Effector CD4-positive, alpha-beta T cell (primary cell): ENCODE results near the gene NXPE1. TPM values are rescaled to one million over a fixed set of nuclear protein-coding genes. Genes with fewer than 3 reads are reported as not detected.
"Not testable (repeated sequence)": the region's sequence is repeated elsewhere in the genome, so short reads cannot be mapped to it uniquely, and the experiment has no call there.

ENCODE experiments used
- DNase-seq: peaks from one replicate; pipeline ENCODE4 v3.0.0-alpha.2; 2020
- total RNA-seq: gene quantifications from one replicate; lab custom pipeline; 2026; lab: John Stamatoyannopoulos, UW

NXPE1 gene
- not detected for total RNA-seq

DNA sequence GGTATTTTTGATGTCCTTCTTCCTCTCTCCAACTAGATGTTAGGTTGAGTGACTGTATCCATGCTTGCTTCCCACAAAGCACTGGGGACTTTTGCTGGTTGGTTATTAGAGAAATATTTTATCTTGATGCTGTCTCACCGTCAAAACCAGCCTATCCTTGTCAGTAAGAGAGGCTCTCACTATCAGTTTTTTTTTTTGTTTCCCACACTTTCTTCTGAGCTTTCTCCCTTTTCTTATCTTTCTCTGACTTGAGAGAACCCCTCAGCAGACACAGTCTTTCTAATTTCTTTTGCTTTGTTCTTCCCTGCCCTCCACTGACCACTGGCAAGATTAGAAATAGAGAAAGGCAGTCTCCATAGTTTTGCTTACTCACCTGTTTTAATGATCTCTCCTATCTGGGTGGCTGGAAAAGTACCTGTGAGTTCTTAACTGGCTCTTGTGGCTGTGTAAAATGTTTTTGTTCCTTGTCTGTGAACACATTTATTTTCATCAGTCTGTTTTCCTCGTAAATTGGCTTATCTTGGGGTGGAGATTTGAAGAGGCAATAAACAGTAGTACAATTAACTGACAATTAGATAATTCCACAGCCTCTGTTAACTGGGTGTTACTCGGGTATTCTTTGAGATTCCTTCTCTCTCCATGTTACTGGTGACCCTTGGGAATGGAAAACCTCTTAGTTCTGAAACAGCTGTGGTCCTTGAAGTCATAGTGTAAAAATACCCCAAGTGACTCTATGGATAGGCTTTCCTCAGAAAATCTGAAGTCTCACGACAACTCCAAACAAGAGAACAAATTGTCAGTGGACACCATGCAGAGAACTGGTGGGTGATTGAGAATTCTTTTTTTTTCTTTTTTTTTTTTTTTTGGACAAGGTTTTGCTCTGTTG is at the start of gene NXPE1:
NXPE1 (minus strand) TSS at position 457 of the 886 bp plus-strand sequence. CDS start 8,680 bp downstream, outside the sequence.
- DNase-seq = no peak

DNA sequence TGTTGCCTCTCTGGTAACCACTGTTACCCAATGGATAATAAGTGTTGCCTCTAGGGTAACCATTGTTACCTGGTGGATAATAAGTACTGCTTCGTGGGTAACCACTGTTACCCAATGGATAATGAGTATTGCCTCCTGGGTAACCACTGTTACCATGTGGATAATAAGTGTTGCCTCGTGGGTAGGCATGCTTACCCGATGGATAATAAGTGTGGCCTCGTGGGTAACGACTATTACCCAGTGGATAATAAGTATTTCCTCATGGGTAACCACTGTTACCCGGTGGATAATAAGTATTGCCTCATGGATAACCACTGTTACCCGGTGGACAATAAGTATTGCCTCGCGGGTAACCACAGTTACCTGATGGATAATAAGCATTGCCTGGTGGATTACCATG is 49.7 kb upstream of the NXPE1 start:
- DNase-seq = no peak

DNA sequence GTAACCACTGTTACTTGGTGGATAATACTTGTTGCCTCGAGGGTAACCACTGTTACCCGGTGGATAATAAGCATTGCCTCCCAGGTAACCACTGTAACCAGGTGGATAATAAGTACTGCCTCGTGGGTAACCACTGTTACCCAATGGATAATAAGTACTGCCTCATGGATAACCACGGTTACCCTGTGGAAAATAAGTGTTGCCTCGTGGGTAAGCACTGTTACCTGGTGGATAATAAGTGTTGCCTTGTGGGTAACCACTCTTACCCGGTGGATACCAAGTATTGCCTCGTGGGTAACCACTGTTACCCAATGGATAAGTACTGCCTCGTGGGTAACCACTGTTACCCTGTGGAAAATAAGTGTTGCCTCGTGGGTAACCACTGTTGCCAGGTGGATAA is 48.9 kb upstream of the NXPE1 start:
- not testable (repeated sequence) for DNase-seq

DNA sequence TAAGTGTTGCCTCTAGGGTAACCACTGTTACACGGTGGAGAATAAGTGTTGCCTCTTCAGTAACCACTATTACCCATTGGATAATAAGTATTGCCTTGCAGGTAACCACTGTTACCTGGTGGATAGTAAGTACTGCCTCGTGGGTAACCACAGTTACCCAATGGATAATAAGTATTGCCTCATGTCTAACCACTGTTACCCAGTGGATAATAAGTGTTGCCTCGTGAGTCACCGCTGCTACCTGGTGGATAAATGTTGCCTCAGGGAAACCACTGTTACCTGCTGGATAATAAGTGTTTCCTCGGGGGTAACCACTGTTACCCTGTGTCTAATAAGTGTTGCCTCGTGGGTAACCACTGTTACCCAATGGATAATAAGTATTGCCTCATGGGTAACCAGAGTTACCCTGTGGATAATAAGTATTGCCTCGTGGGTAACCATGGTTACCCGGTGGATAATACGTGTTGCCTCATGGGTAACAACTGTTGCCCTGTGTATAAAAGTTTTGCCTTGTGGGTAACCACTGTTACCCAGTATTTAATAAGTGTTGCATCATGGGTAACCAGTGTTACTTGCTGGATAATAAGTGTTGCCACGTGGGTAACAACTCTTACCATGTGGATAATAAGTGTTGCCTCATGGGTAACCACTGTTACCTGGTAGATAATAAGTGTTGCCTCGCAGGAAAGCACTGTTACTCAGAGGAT is 48.2 kb upstream of the NXPE1 start:
- no peak for DNase-seq

DNA sequence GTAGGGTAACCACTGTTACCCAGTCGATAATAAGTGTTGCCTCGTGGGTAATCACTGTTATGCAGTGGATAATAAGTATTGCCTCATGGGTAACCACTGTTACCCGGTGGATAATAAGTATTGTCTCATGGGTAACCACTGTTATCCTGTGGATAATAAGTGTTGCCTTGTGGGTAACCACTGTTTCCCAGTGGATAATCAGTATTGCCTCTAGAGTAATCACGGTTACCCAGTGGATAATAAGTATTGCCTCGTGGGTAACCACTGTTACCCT is 47.1 kb upstream of the NXPE1 start:
- not testable (repeated sequence) for DNase-seq

DNA sequence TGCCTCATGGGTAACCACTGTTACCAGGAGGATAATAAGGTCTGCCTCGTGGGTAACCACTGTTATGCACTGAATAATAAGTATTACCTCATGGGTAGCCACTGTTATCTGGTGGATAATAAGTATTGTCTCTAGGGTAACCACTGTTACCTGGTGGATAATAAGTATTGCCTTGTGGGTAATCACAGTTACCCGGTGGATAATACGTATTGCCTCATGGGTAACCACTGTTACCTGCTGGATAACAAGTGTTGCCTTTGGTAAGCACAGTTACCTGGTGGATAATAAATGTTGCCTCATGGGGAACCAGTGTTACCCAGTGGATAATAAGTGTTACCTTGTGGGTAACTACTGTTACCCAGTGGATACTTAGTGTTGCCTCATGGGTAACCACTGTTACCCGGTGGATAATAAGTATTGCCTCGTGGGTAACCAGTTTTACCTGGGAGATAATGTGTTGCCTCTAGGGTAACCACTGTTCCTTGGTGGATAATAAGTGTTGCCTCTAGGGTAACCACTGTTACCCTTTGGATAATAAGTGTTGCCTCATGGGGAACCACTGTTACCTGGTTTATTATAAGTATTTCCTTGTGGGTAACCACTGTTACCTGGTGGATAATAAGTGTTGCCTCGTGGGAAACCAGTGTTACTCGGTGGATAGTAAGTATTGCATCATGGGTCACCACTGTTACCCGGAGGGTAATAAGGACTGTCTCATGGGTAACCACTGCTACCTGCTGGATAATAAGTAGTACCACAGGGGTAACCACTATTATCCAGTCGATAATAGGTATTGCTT is 46.5 kb upstream of the NXPE1 start:
- no peak for DNase-seq

DNA sequence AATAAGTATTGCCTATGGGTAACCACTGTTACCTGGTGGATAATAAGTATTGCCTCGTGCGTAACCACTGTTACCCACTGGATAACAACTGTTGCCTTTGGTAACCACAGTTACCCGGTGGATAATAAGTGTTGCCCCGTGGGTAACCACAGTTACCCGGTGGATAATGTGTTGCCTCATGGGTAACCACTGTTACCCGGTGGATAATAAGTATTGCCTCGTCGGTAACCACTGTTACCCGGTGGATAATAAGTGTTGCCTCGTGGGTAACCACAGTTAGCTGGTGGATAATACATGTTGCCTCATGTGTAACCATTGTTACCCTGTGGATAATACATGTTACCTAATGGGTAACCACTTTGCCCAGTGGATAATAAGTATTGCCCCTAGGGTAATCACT is 45.7 kb upstream of the NXPE1 start:
- DNase-seq = no peak

DNA sequence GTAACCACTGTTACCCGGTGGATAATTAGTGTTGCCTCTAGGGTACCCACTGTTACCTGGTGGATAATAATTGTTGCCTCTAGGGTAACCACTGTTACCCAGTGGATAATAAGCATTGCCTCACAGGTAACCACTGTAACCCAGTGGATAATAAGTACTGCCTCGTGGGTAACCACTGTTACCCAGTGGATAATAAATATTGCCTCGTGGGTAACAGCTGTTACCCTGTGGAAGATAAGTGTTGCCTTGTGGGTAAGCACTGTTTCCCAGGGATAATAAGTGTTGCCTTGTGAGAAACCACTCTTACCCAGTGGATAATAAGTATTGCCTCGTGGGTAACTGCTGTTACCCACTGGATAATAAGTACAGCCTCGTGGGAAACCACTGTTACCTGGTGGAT is 45.2 kb upstream of the NXPE1 start:
- no peak for DNase-seq

DNA sequence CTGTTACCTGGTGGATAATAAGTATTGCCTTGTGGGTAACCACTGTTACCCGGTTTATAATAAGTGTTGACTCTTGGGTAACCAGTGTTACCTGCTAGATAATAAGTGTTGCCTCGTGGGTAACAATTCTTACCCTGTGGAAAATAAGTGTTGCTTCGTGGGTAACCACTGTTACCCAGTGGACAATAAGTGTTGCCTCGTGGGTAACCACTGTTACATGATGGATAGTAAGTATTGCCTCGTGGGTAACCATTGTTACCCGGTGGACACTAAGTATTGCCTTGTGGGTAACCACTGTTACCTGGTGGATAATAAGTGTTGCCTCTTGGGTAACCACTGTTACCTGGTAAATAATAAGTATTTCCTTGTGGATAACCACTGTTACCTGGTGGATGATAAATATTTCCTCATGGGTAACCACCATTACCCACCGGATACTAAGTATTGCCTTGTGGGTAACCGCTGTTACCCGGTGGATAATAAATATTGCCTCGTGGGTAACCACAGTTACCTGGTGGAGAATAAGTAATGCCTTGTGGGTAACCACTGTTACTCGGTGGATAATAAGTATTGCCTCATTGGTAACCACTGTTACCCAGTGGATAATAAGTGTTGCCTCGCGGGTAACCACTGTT is 44.6 kb upstream of the NXPE1 start:
- DNase-seq = no peak

DNA sequence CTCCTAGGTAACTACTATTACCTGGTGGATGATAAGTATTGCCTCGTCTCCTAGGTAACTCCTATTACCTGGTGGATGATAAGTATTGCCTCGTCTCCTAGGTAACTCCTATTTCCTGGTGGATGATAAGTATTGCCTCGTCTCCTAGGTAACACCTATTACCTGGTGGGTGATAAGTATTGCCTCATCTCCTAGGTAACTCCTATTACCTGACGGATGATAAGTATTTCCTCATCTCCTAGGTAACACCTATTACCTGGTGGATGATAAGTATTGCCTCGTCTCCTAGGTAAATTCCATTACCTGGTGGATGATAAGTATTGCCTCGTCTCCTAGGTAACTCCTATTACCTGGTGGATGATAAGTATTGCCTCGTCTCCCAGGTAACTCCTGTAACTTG is 43.5 kb upstream of the NXPE1 start:
- not testable (repeated sequence) for DNase-seq

DNA sequence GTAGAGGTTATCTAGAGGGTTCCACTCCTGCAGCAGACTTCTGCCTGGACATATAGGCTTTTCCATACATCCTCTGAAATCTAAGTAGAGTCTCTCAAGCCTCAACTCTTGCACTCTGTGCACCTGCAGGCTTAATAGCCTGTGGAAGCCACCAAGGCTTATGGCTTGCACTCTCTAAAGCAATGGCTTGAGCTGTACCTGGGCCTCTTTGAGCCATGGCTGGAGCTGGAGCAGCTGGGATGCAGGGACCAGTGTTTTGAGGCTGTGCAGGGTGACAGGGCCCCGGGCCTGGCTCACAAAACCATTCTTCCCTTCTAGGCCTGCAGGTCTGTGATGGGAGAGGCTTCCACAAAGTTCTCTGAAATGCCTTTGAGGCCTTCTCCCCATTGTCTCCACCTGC is 38.8 kb upstream of the NXPE1 start:
- DNase-seq = no peak

DNA sequence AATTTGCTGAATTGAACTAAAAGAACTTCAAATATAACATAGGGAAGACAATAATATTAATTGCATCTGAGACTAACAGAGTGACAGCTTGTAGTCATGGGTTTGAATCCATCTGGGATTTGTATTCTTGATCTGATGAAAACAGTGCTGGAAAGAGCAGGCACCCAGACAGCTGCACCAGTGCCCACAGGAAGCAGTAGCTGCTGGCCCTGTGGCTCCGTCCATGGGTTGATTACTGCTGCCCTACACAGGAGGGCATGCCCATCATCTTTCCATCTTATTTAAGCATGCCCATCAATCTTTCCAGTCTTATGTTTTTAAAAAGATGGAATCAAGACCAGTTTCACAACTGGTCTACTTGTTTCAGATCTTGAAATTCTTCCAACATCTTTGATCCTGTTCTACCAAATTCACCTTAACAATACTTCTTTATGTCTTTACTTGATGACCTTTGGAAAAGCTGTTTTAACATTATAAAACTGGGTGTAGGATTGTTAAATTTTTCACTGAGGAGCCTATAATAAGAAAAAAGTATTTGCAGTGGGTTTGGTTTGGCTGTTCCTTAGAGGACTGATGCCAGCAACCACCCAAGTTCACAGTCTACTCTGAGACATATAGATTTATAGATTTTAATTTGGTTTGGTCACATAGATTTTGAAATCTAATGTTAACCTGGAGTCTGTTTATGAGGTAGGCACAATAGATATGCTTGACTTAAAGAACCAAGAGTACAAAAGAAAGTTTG is 36.7 kb upstream of the NXPE1 start:
- no peak for DNase-seq

DNA sequence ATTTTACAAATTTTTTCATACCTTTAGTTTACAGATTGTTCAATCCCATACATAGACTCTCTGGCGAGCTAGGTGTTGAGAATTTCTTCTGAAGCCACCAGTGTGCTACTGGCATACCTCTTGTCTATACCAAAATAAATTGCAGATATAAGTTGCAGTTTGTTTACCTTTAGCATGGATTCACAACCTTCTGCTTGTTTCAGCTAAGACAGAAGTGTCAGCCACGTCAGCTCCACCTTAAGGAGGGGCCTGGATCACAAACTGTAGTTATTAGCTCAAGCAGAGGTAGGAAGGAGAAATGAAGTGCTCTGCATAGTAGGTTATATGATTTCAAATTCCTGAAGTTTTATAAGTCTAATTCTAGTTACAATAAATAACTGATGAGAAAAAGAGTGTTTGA is 35.9 kb upstream of the NXPE1 start, which contains the start of gene NXPE4:
NXPE4 (minus strand) TSS at position 216 of the 400 bp plus-strand sequence. CDS start 1,027 bp downstream, outside the sequence.
- no peak for DNase-seq

DNA sequence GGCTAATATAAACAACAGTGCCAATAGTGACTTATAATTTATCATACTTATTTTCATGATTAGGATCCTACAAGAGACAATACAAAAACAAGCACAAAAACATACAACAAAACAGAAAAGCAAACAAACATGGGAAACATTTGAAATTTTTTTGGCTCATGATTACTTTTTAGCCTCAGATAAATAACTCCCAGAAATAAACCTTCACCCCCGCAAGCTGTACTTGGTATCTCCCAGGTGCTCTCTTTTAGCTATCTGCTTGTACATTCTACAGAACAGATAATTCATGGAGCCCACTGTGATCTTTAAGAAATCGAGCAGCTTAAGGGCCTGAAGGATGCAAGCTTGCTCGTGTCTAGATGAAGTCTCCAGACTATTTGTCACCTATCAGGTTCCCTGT is 35.0 kb upstream of the NXPE1 start:
- DNase-seq = no peak

DNA sequence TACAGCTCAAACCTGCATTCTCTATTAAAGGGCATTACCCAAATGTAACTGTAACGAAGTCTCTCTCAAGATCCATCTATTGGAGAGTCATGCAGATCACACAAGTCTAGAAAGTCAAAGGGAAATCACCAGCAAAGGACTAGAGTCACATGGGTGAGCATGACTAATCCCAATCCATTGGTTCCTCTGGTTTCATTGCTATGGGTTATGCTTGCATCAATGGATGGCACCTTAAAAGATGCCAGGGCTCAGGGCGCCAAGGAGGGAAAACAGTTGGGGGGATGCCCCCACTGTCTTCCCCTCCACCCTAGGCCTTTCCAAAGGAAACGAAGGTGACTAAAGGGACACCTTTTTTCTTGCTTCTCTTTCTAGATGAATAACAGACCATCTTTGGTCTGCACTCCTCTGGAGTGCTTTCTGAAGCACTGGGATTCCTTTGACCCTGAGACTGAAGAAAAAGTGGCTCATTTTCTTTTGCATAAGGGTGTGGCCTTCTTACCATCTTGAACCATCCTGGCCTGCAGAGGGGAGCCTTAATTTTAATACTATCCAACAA is 27.8 kb upstream of the NXPE1 start:
- DNase-seq = no peak

DNA sequence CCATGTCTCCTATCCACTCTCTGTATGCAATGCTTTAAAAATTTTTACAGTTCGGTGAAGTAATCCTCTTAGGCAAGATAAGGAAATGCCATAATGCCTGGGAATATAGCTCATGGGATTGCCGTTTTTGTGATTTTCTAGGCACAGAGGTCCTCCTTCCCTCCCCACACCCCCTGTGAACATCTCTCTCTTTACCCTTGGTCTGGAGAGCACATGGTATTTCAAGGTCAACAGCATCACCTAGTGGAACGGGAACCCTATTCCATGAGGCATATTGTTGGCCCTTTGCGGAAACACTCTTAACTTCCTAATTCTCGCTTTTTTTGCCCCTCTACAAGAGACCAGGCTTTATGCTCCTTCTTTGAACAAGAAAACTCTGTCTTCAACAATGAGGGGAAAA is 27.1 kb upstream of the NXPE1 start:
- DNase-seq = no peak

DNA sequence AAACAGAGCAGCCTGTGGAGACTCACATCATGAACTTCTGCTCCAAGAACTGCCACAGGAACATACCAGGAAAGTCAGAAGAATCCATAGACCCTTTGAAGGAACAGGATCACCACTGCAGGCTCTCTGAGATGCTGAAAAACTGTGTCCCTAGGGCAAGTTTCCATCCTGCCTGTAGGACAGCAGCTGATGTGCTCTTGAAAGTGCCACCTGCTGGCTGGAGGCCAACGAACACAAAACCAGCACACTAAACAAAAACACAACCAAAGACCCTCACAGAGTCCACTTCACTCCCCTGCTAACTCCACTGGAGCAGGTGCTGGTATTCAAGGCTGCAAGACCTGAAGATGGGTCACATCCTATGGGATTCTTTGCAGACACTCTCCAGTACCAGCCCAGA is 12.0 kb upstream of the NXPE1 start:
- no peak for DNase-seq

DNA sequence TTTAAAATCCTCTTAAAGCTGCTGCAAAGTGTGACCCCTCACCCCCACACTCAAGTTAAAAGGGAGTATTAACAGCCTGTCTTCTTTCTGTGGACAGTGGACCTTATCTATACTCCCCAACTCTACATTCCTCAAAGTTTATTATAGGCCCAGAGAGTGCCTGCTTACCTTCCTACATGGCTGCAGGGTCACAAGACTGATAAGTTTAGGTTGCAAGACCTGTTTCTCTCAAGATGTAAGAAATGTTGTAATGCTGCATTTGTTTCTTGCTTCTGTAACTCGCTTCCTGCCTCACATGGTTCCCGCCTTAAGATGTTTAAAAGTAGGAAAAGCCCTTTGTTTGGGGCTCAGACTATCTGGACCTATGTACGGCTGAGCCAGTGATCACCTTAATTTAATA is 10.1 kb upstream of the NXPE1 start:
- DNase-seq = no peak

DNA sequence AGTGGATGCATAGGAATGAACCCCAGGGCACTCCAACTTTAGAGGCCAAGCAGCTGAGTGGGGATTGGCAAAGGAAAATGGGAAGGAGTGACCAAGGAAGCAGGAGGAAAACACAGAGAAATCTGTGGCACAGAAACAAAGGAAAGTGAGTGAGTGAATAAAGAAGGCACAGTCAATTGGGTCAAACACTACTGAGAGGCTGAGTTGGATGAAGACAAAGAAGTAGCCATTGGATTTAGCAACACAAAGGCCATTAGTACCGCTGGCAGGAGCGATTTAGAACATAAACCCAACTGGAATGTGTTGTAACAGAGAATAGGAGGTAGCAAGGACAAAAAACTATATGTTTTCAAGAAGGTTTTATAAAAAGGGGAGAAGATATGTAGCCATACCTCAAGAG is 6.6 kb upstream of the NXPE1 start:
- no peak for DNase-seq

DNA sequence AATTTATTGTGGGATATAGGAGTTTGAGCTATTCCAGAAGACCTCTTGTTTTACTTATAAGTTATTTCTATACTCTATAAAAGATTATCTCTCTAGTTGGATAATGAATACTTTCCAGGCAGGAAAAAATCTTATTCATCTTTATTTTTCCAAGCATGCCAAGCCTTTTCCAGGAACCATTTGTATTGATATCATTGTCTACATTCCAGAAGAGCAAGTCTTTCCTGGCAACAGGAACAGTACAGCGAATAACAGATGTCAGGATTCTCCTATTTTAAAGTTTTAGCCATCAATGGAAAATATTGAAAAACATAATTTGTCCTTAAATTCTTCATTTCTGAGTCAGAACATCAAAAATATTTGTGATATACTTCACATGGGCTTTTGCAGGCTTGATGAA is 5.2 kb upstream of the NXPE1 start:
- DNase-seq = no peak

DNA sequence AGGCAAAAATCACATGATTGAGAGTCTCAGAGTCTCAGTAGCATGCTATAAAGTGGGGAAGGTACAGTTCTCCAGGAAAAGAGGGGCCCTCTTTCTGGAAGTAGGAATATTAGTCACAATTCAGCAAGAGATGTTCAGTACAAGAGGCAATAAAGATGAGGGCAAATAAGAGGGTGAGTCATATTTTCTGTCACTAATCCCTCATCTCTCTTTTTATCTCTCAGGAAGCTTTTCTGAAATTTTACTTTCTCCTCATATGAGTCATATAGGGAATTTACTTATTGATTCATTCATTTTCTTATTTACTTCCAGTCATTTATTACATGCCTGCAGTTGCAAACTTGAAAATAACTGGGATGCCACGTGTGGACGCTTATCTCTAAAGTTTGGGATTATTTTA is 3.4 kb upstream of the NXPE1 start:
- DNase-seq = no peak
